ENCODE data around the gene RAB43.

DNA sequence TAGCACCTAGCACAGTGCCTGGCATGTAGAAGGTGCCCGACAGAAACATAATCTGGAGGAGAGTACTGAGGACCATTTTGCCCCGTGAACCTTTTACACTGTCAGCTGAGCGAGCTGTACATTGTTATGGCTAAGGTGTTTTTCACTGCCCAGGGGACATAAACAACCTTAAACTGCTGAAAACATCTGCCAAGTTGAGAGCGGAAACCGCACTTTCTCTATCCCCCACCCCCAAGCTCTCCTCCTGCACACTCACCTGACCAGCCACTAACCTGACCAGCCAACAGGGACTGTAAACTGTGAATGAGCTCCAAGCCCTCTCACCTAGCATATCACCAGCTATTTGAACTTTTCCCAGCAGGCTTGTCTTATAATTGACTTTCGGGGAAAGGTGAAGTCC lies 17.6 kb downstream of the RAB43 start:
- TF ChIP-seq ZNF23 (tag by site-specific recombination; IDR thresholded peaks at IDR 0.05; ENCODE audit: borderline replicate concordance) (no peak), ZNF423 (tag by site-specific recombination; IDR thresholded peaks at IDR 0.05) (no peak), SP2 (tag by site-specific recombination; IDR thresholded peaks at IDR 0.05) (no peak), SP3 (tag by site-specific recombination; IDR thresholded peaks at IDR 0.05) (no peak), MZF1 (tag by site-specific recombination; IDR thresholded peaks at IDR 0.05; ENCODE audit: borderline replicate concordance) (no peak)
- TF ChIP-seq, protein P1, sequence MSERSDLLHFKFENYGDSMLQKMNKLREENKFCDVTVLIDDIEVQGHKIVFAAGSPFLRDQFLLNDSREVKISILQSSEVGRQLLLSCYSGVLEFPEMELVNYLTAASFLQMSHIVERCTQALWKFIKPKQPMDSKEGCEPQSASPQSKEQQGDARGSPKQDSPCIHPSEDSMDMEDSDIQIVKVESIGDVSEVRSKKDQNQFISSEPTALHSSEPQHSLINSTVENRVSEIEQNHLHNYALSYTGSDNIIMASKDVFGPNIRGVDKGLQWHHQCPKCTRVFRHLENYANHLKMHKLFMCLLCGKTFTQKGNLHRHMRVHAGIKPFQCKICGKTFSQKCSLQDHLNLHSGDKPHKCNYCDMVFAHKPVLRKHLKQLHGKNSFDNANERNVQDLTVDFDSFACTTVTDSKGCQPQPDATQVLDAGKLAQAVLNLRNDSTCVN (tag by site-specific recombination; optimal IDR thresholded peaks at IDR 0.05) = no peak
- TF ChIP-seq, protein P2, sequence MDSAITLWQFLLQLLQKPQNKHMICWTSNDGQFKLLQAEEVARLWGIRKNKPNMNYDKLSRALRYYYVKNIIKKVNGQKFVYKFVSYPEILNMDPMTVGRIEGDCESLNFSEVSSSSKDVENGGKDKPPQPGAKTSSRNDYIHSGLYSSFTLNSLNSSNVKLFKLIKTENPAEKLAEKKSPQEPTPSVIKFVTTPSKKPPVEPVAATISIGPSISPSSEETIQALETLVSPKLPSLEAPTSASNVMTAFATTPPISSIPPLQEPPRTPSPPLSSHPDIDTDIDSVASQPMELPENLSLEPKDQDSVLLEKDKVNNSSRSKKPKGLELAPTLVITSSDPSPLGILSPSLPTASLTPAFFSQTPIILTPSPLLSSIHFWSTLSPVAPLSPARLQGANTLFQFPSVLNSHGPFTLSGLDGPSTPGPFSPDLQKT (IDR thresholded peaks at IDR 0.05; ENCODE audit: borderline replicate concordance, low read depth, low read length) = no peak
- TF ChIP-seq, protein P3, sequence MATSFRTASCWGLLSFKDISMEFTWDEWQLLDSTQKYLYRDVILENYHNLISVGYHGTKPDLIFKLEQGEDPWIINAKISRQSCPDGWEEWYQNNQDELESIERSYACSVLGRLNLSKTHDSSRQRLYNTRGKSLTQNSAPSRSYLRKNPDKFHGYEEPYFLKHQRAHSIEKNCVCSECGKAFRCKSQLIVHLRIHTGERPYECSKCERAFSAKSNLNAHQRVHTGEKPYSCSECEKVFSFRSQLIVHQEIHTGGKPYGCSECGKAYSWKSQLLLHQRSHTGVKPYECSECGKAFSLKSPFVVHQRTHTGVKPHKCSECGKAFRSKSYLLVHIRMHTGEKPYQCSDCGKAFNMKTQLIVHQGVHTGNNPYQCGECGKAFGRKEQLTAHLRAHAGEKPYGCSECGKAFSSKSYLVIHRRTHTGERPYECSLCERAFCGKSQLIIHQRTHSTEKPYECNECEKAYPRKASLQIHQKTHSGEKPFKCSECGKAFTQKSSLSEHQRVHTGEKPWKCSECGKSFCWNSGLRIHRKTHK (tag by site-specific recombination; IDR thresholded peaks at IDR 0.05) = no peak
